HCT116 (cell line): ENCODE results near the gene CCR7. TPM values are rescaled to one million over a fixed set of nuclear protein-coding genes. Genes with fewer than 3 reads are reported as not detected.

Experiments used
- ATAC-seq: fragments of 200-7000 bp; cut with Tn5 transposase; 2 replicates; pipeline ENCODE4 v1.9.1; 2020; ENCODE audit warnings: mild to moderate bottlenecking, moderate library complexity
- BruUV-seq: library from RNA; stranded (reverse); fragments of 400-500 nt; replicated peaks from 2 replicates; lab custom pipeline; 2021; lab: Mats Ljungman, UMichigan
- CTCF ChIA-PET: fragments of 300-600 bp; sonication (Branson Sonifier 250); formaldehyde crosslinking; loops from one replicate; lab custom pipeline; 2021; ENCODE audit warnings: antibody characterized with exemption; lab: Charles Lee
- POLR2A ChIA-PET: fragments of 300-600, 350-600 bp; sonication (Branson Sonifier 250); formaldehyde crosslinking; loops from one replicate; lab custom pipeline; 2021; ENCODE audit warnings: antibody characterized with exemption; lab: Charles Lee
- RAD21 ChIA-PET, 2 experiments: fragments of 300-600 bp; sonication (Branson Sonifier 250); formaldehyde crosslinking; loops; one replicate each; lab custom pipeline; 2023; ENCODE audit warnings: low total read pairs in 2 of 2; ENCODE audit not compliant: uncharacterized antibody in 2 of 2, unreplicated experiment in 2 of 2, low non-redundant PET in 1 of 2; lab: Charles Lee
- DNase-seq: peaks from one replicate; pipeline ENCODE4 v3.0.0-alpha.2; 2010; ENCODE audit warnings: low read depth, low spot score
- H2AFZ ChIP-seq: fragments of 200-600 bp; shearing (Covaris generic), sonication (generic); 2 replicates; pipeline ENCODE4 v1.6.1; 2017; ENCODE audit warnings: low read depth, mixed run types, mixed read lengths, antibody characterized with exemption, low read length; ENCODE audit not compliant: poor library complexity, severe bottlenecking
- H3K27ac ChIP-seq: 2 replicates; pipeline ENCODE4 v1.5.1; 2012; ENCODE audit warnings: low read depth, low read length
- H3K27me3 ChIP-seq: fragments of 200-600 bp; sonication (generic); 2 replicates; pipeline ENCODE4 v1.6.1; 2016; ENCODE audit warnings: mixed run types, low read length, mixed read lengths; ENCODE audit not compliant: insufficient read depth
- H3K36me3 ChIP-seq, 2 experiments: fragments of 200-500 bp in 1 of 2; fragments of 200-600 bp in 1 of 2; sonication (Bioruptor generic) in 1 of 2; sonication (generic) in 1 of 2; 2 replicates each; pipeline versions ENCODE4 v1.5.1 to v1.6.1; 2014 to 2016; ENCODE audit warnings: low read length in 2 of 2, inconsistent platforms in 1 of 2, mixed read lengths in 1 of 2, mixed run types in 1 of 2; ENCODE audit not compliant: insufficient read depth in 2 of 2, control insufficient read depth in 1 of 2
- H3K4me1 ChIP-seq, 2 experiments: fragments of 200-600 bp in 1 of 2; sonication (generic) in 1 of 2; 2 replicates each; pipeline versions ENCODE4 v1.5.1 to v1.6.1; 2012 to 2017; ENCODE audit warnings: low read length in 2 of 2, inconsistent platforms in 1 of 2, mild to moderate bottlenecking in 1 of 2, mixed read lengths in 1 of 2, mixed run types in 1 of 2, moderate library complexity in 1 of 2; ENCODE audit not compliant: insufficient read depth in 2 of 2, control insufficient read depth in 1 of 2
- H3K4me2 ChIP-seq: fragments of 200-600 bp; sonication (generic); 2 replicates; pipeline ENCODE4 v1.6.1; 2017; ENCODE audit warnings: mixed run types, low read length, mixed read lengths
- H3K4me3 ChIP-seq, 2 experiments: fragments of 200-600 bp in 1 of 2; sonication (generic) in 1 of 2; replicated peaks in 1 of 2; 2 replicates each; pipeline ENCODE4 v1.5.1; 2011 to 2016; ENCODE audit warnings: low read length in 2 of 2, control low read depth in 1 of 2, low read depth in 1 of 2, mild to moderate bottlenecking in 1 of 2, mixed read lengths in 1 of 2, mixed run types in 1 of 2
- H3K79me2 ChIP-seq: fragments of 200-600 bp; sonication (generic); 2 replicates; pipeline ENCODE4 v1.6.1; 2017; ENCODE audit warnings: mild to moderate bottlenecking, mixed run types, low read length, moderate library complexity, mixed read lengths; ENCODE audit not compliant: insufficient read depth
- H3K9ac ChIP-seq: fragments of 200-600 bp; sonication (generic); 2 replicates; pipeline ENCODE4 v1.6.1; 2016; ENCODE audit warnings: low read length, mixed read lengths
- H3K9me2 ChIP-seq: fragments of 200-600 bp; sonication (generic), shearing (Covaris generic); 2 replicates; pipeline ENCODE4 v1.6.1; 2017; ENCODE audit warnings: mixed run types, mild to moderate bottlenecking, moderate library complexity; ENCODE audit not compliant: insufficient read depth
- H3K9me3 ChIP-seq, 2 experiments: fragments of 200-500 bp in 1 of 2; fragments of 200-600 bp in 1 of 2; sonication (Bioruptor generic) in 1 of 2; sonication (generic) in 1 of 2; 2 replicates each; pipeline ENCODE4 v1.6.1; 2014 to 2017; ENCODE audit warnings: low read length in 2 of 2, mixed read lengths in 2 of 2, inconsistent platforms in 1 of 2, low read depth in 1 of 2, mild to moderate bottlenecking in 1 of 2, mixed run types in 1 of 2, moderate library complexity in 1 of 2; ENCODE audit not compliant: control insufficient read depth in 1 of 2, insufficient read depth in 1 of 2
- H4K20me1 ChIP-seq: fragments of 200-600 bp; sonication (generic), shearing (Covaris generic); 2 replicates; pipeline ENCODE4 v1.6.1; 2017; ENCODE audit warnings: mixed run types, mild to moderate bottlenecking, moderate library complexity; ENCODE audit not compliant: insufficient read depth
- EZH2 ChIP-seq: fragments of 200-600 bp; sonication (generic); IDR thresholded peaks from 2 replicates; pipeline ENCODE4 v1.6.1; 2017; ENCODE audit warnings: antibody characterized with exemption, mixed run types
- FOSL1 ChIP-seq: IDR thresholded peaks from 2 replicates; pipeline ENCODE4 v1.6.1; 2012; ENCODE audit warnings: low read depth
- POLR2AphosphoS5 ChIP-seq: IDR thresholded peaks from 2 replicates; pipeline ENCODE4 v1.6.1; 2011; ENCODE audit warnings: mild to moderate bottlenecking, low read depth, low read length, moderate library complexity
- REST ChIP-seq: IDR thresholded peaks from 2 replicates; pipeline ENCODE4 v1.6.1; 2012; ENCODE audit warnings: low read depth
- SRF ChIP-seq: IDR thresholded peaks from 2 replicates; pipeline ENCODE4 v1.6.1; 2012; ENCODE audit warnings: low read depth
- intact Hi-C: fragments of 100-400 bp; cut with micrococcal nuclease; formaldehyde crosslinking; loops from 2 replicates; pipeline ENCODE4 v1.10.0; 2022
- total RNA-seq: library from RNA; stranded (reverse); gene quantifications from one replicate; pipeline ENCODE4 v1.2.1, GENCODE V29; 2021; ENCODE audit not compliant: unreplicated experiment

Gene CCR7
- total RNA-seq, 1 experiment from 2014 or later, result 0.69 TPM

- TF ChIP-seq REST, result no peak
Observed at GRCh38 chr17:40598619-40599467, 33.6 kb upstream of the CCR7 start (continued).

DNA sequence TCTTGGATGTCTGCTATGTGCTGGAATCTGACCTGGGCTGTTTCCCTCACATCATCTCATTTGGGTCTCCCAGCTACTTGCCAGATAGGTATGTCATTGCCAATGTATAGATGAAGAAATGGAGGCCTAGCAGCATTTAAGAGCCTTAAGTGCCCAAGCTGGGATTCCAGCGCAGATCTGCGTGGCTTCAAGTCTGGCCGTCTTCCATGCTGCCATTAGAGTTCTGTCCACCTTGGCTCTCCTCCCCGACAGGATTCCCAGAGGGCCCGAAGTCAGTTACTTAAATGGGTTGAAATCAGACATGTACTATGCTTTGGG lies 33.0 kb upstream of the CCR7 start:
- intact Hi-C loops, result no loop called here
- Histone ChIP-seq H2AFZ (no peak overlapping the region), H3K27me3 (no peaks in the 10 kb centered on the region), H3K4me2 (no peak overlapping the region), H4K20me1 (no peaks in the 10 kb centered on the region), H3K36me3 (no peaks in the 10 kb centered on the region), H3K4me3 (no peak overlapping the region), H3K27ac (no peak overlapping the region), H3K79me2 (no peaks in the 10 kb centered on the region), H3K9me3 (no peaks in the 10 kb centered on the region), H3K9ac (no peak overlapping the region), H3K4me1 (peaks cover 8 to 14% of the 10 kb centered on the region in 2 experiments), H3K9me2 (no peaks in the 10 kb centered on the region)
- DNase-seq, result no peak
- no TSS peak for BruUV-seq
- TF ChIP-seq FOSL1 (no peak), POLR2AphosphoS5 (no peak), EZH2 (no peak), SRF (no peak)
- no peak for ATAC-seq
- ChIA-PET CTCF (interaction anchor here (1.1 to 1.6 kb wide), 2 partner anchors 17 to 157 kb away, joined by 4 read pairs; no protein-coding TSS in a partner anchor), RAD21 (no interaction called here), POLR2A (no interaction called here)
